Epidermal melanocyte (primary cell): ENCODE data around the gene NOX3.
"Not testable (repeated sequence)": the region's sequence is repeated elsewhere in the genome, so short reads cannot be mapped to it uniquely, and the experiment has no call there.

Source experiments
- DNase-seq: peaks from one replicate; pipeline ENCODE4 v3.0.0; 2011; ENCODE audit warnings: low spot score; ENCODE audit not compliant: insufficient read length

Gene NOX3

GRCh38 chr6:155374681-155375080 lies 81.0 kb downstream of the NOX3 start:
- no peak for DNase-seq

GRCh38 chr6:155373276-155373675 lies 82.4 kb downstream of the NOX3 start:
- DNase-seq = no peak

- no peak for DNase-seq
Observed at GRCh38 chr6:155372256-155372655, 83.4 kb downstream of the NOX3 start.

GRCh38 chr6:155371230-155371629 lies 84.4 kb downstream of the NOX3 start:
- DNase-seq = no peak

- no peak for DNase-seq
Observed at GRCh38 chr6:155366325-155366724, 89.3 kb downstream of the NOX3 start.

- no peak for DNase-seq
Observed at GRCh38 chr6:155364844-155365437, 90.7 kb downstream of the NOX3 start.

GRCh38 chr6:155364021-155364420 lies 91.6 kb downstream of the NOX3 start:
- DNase-seq = not testable (repeated sequence)

- not testable (repeated sequence) for DNase-seq
Observed at GRCh38 chr6:155362968-155363632, 92.5 kb downstream of the NOX3 start.

GRCh38 chr6:155354167-155354566 lies 101.5 kb downstream of the NOX3 start:
- no peak for DNase-seq

- DNase-seq = no peak
Observed at GRCh38 chr6:155352811-155353210, 102.8 kb downstream of the NOX3 start.

- DNase-seq = no peak
Observed at GRCh38 chr6:155352130-155352420, 103.6 kb downstream of the NOX3 start.

GRCh38 chr6:155351273-155352129 lies 104.1 kb downstream of the NOX3 start:
- DNase-seq = no peak

- no peak for DNase-seq
Observed at GRCh38 chr6:155349956-155350355, 105.7 kb downstream of the NOX3 start.

- DNase-seq = no peak
Observed at GRCh38 chr6:155349129-155349528, 106.5 kb downstream of the NOX3 start.

- DNase-seq = no peak
Observed at GRCh38 chr6:155347800-155348199, 107.8 kb downstream of the NOX3 start.

GRCh38 chr6:155346957-155347356 lies 108.7 kb downstream of the NOX3 start:
- no peak for DNase-seq
